Vagina (tissue), 2 donors: ENCODE data around the gene CALN1.

Source experiments
- POLR2A ChIP-seq, 2 donors: fragments of 450-650 bp; IDR thresholded peaks; one replicate each; pipeline ENCODE4 v1.6.1; 2017; ENCODE audit warnings: antibody characterized with exemption in 2 of 2, mild to moderate bottlenecking in 2 of 2, moderate library complexity in 2 of 2
- TF ChIP-seq, protein P1 (sequence below), 3 experiments: fragments of 450-650 bp in 2 of 3; fragments of 200-600 bp in 1 of 3; sonication (generic) in 1 of 3; IDR thresholded peaks; one replicate each; pipeline ENCODE4 v1.5.1; 2017 to 2019; ENCODE audit warnings: antibody characterized with exemption in 3 of 3, mild to moderate bottlenecking in 2 of 3, moderate library complexity in 2 of 3

DNA sequence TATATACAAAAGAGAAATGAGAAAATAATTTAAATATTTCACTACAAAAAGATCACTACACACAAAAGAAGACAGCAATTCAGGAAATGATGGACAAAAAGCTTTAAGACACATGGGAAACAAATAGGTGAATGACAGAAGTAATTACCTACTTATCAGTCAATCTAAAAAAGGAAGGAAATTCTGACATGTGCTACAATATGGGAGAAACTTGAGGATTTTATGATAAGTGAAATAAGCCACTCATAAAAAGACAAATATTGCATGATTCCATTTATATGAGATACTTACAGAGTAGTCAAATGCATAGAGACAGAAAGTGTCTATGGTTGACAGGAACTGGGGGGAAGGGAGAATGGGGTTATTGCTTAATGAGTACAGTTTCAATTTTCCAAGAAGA is 339.2 kb downstream of the CALN1 start:
- TF ChIP-seq, protein P1, sequence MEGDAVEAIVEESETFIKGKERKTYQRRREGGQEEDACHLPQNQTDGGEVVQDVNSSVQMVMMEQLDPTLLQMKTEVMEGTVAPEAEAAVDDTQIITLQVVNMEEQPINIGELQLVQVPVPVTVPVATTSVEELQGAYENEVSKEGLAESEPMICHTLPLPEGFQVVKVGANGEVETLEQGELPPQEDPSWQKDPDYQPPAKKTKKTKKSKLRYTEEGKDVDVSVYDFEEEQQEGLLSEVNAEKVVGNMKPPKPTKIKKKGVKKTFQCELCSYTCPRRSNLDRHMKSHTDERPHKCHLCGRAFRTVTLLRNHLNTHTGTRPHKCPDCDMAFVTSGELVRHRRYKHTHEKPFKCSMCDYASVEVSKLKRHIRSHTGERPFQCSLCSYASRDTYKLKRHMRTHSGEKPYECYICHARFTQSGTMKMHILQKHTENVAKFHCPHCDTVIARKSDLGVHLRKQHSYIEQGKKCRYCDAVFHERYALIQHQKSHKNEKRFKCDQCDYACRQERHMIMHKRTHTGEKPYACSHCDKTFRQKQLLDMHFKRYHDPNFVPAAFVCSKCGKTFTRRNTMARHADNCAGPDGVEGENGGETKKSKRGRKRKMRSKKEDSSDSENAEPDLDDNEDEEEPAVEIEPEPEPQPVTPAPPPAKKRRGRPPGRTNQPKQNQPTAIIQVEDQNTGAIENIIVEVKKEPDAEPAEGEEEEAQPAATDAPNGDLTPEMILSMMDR (IDR thresholded peaks at IDR 0.05) = no peak
- TF ChIP-seq POLR2A (IDR thresholded peaks at IDR 0.05) = no peak
